HG03103 (cell line): ENCODE results near the gene DNASE1.
"Not testable (repeated sequence)": the region's sequence is repeated elsewhere in the genome, so short reads cannot be mapped to it uniquely, and the experiment has no call there.

Experiments
- ATAC-seq: cut with Tn5 transposase; IDR thresholded peaks from one replicate; pipeline ENCODE4 v1.9.1; 2021; ENCODE audit warnings: low read depth; ENCODE audit not compliant: unreplicated experiment

DNASE1 gene

DNA sequence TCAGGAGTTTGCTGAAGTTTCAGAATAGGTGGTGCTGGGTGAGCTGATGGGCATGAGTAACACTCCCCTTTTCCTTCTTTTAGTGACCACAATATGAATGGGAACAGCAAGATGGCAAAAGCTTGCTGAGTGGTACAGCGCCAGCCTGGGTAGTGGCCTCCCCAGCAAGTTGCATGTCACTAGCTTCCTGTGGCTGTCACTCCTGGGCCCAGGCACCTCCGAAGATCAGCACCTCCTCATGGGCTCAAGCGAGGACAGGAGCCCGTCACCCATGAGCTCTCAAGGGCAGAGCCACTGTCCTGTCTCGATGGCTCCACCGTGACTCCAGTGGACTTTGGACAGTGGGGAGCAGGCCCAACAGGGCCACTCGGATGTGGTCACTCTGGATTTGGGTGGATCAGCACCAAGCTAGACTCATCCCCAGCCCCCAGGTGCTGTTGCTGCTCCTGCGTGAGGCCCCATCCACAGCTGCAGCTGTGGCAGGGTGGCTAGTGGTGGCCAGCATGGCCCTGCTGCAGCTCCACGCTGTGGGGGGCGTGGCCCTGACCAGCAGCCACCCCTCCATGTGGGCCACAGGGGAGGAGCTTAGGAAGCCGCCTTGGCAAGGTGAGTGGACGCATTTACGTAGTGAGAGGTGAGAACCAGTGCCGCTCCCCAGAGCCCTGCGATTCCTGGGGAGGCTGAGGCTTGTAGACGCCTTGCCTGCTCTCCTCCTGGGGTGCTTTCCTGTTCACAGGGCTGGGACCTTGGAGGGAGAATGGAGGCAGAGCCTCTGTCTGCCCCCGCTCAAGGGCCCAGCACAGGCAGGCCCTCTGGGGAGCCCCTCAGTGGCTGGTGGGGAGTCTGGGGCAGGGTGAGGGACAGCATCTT is 13.6 kb upstream of the DNASE1 start:
- ATAC-seq: no peak

DNA sequence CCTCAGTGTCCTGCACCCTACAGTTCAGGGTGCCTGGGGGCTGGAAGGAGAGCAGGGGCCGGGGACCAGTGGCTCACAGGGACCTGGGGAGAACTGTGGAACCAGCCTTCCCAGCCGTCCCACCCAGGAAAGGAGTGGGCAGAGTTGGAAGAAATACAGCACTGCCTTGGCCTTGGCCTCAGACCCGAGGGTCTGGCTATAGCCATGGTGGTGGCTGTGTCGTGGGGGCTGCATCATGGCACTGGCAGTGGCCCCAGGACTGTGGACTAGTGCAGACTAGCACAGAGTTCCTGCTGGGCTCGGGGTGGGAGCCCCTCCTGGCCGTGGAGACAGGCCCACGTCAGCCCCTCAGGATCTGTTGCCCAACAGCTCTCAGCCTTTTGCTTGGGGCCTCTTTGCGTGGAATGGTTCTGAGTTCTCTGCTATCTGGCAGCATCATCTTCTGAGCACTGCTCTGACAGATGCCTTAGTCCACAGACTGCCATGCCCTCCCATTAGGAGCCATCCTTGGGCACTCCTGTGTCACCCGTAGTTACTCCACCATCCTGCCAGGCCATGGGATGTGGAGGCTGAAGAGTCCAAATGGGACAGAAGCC is 12.6 kb upstream of the DNASE1 start:
- no peak for ATAC-seq

DNA sequence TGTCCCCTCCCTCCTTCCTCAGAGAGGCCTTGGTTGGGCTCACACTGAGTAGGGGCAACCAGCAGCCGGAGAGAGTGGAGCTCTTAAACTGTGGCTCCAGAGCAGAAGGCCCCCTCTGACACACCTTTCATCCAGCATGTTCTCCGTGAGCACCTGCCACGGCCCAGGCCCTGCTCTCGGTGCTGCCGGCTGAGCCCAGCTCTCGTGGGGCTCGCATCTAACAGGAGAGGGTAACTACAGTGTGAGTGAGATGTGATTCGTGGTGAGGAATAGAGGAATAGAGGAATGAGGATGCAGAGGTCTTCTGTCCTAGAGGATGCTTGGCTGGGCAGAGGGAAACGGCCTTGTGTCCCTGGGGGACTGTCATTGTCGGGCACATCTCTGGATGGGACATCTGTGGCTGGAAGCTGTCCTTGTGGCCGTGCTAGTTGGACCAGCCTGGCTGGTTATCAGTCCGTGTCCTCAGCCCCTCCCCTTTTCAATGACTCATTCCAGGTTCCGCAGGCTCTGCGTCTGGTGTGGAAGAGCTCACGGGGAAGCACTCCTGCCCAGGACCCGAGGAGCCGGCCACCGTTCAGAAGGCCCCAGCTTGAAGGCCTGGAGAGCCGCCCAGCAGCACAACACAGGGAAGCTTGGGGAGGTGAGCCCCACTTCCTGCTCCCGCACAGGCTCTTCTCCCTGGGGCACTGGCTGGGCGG is 11.9 kb upstream of the DNASE1 start:
- ATAC-seq: no peak

DNA sequence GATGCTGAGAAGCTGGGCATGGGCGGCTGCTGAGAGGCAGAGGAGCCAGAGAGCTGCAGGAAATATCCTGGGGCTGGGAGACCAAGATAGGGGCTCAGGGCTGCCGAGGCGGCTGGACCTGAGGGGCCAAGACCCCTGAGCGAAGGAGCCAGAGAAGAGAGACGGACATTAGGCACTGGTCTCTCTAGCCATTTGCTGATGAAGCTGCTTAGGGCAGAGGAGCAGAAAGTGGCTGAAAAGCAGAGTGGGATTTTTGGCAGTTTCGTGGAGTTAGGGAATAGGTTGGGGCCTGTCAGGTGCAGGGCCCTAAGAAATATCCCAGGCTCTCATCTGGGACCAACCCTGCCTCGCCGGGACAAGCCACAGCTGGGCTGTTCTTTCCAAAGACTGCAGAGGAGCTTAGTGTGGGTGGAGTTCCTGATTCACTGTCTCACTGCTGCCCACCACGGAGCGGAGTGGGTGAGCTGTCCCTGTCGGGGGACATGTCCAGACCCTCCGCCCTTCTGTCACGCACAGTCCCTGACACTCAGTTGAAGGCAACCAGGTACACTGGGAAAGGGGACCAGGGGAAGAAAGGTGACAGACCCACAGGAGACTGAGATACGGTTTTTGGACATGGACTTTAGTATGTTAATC is 11.3 kb upstream of the DNASE1 start:
- no peak for ATAC-seq

DNA sequence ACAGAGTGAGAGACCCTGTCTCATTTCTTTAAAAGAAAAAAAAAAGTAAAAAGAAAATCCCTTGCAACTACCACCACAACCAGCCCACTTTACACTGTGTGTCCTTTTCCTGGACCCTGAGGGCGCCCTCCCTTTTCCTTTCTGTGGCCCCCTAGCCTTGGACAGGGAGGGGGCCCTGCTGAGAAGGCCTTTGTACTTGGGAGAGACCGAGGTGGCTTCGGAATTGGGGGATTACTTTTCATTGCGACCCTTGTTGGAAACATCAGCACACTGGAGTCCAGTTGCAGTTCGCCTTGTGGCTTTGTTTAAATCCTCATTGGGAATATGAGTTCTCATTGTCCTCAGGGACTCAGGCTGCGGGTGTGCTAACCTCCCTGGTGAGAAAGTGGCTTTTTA is 9.4 kb upstream of the DNASE1 start:
- ATAC-seq: no peak

DNA sequence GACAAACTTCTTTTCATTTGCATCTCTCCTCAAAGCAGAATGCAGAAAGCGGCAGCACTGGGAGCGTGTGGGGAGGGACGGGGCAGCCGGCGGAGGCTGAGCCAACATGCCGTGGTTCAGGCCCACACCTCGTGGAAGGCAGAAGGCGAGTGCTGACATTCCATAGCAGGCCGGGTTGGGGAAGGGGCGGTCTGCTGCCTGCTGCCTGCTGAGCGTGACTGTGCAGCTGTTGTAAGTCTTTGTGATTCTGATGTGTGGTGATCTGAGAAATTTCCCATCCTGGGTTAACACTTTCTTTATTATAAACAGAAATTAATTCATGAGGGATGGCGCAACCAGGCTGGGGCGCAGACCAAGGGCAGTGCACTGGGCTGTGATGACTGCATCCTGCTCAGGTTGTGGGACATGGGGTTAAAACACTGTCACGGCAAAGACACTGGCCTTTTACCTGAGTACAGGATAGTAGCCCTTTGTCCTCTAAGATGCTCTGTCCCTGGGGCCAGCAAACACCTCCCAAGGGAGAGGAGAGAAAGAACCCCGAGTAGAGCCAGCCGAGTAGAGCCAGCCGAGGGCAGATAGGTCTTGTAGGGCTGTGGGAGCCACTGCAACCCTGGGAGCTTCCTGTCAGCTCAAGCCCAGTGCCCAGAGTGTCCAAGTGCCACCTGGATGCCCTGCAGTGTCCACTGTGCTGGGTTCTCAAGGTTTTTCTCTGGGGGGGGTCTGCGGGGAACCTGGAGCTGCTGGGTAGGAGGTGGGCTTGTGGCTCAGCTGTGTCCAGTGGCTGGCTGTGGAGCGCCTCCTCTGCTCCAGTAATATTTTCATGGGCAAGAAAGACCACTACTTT is 8.8 kb upstream of the DNASE1 start:
- no peak for ATAC-seq

DNA sequence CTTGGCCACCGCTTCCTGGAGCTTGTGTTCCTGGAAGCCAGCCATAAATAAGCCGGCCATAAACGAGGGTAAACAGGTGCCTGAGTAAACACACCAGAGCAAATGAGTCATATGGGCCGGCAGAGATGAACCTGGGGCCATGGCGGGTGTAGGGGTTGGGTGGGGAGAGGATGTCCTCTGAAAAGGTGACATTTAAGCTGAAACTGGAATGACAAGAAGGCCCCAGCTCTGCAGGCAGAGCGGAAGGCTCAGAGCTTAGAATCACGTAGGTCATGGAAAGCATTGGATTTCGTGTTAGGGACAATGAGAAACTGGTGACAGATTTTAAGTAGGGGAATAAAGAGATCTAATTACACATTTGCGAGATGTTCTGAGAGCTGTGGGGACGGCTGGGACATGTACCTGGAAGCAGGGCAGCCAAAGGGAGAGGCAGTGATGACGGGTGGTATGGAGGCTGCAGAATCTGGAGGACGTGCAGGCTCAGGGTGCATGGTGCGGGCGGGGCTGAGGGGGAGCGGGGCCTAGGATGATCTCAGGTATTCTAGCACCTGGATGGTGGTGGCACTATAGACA is 8.1 kb upstream of the DNASE1 start:
- no peak for ATAC-seq

DNA sequence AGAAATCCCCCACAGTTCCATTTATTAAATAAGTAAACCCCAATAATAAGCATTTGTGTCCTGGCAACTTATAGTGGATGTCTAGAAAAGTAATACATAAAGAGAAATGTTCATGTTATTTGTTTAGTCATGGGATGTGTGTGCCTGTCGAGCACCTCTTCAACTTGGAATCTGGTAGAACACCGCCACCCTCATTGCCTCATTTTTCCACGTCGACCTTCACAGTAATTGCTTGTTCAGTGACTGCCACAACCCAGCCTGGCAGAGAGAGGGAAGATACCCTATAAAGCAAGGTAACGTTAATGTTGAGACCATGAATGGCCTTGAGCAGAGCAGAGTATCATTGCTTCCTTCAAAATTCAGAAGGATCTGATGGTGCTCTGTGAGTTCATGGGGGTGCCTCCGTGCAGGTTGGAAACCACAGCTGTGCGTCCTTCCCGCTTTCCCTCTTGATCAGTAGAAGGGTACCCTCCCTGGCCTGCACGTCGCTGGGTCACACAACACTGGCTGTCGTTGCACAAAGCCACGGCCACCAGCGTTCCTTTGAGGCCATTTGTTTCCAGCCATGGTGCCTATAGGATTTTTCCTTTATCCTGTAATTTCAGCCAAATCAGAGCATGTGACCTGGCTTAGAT is 3.7 kb upstream of the DNASE1 start:
- ATAC-seq: no peak

DNA sequence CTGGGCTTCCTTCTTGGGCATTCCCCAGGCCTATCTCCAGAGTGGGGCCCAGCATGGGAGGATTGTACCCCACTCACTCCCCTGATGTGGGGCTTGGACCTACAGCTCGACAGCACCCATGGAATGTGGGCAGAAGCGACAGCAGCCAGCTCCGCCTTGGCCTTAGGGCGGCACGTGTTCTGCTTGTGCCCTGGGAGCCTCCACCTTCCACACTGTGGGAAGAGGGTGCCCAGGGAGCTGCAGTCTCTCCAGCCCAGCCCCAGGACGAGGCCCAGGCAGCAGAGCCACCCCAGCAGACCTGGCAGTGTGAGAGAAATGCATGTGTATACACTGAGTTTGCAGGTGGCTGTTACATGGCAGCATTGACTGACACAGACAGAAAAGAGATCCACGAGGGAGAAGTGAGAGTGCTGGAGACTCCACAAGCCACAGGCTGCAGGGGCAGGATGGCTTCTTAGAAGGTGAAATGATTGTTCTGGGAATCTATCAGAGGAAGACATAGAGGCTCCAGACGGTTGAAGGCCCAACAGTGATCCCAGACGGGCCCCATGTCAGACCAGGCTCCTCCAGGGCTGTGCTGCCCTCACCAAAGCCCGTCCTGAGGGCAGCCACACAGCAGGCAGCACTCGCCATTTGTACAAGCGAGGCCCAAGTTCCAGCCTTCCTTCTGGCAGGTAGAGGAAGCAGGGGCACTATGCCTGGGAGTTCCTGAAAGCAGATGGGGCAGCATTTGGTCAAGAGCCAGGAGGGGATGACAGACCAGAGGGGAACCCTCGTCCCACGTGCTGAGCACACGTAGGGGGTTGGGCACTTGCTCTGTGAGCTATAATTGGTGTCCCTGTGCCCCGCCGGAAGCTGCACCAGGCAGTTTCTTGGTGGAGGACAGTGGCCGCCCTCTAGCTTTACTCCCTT is 2.8 kb upstream of the DNASE1 start:
- no peak for ATAC-seq

DNA sequence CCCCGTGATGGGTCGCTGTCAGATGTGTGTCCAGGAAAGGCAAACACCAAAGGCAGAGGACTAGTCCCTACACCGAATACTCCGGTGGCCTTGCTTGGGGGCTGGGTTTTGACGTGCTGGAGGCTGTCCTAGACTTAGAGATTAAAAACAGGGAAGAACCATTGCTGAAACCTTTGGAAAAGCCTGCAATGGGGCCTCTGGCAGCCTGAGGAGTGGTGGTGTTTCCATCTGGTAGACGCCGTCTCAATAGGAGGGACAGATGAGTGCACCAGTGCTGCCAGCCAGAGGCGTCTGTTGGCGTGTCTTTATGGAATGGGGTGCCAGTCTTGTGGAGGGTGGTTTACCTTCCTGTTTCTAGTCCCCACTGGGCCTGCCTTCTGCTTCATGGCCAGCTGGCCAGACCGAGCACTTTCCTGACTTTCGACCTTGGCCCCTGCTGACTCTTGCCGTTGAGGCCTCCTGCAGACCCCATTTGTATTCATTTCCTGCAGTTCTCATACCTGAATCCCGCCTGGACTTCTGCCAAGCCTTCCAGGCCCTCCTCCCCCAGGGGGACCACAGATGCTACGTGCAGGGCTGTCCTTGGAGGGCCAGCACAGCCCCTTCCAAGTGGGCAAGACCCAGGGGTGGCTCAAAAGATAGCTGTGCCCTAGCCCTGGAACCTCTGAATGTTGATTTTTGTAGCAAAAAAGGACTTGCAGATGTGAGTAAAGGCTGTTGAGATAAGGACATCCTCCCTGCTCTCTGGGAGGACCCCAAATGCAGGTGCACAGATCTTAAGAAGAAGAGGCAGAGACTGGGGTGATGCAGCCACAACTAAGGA is 1.9 kb upstream of the DNASE1 start:
- ATAC-seq: no peak

DNA sequence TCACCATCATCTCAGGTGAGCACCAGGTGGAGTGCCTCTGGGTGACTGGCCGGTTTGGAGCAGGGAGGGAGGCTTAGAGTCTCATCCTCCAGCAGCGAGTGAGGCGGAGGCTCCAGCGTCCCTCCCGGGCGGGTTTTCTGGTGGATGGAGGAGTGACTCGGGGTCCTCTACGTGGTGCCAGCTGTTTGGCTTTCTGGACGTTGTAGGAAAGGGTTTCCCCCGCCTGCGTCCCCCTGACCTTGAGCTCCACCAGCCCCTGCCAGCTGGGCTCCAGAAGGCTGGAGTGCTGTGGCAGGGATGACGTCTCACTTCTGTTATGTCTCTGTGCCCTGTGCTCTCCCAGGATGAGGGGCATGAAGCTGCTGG is 522 bp downstream of the DNASE1 start:
- no peak for ATAC-seq

DNA sequence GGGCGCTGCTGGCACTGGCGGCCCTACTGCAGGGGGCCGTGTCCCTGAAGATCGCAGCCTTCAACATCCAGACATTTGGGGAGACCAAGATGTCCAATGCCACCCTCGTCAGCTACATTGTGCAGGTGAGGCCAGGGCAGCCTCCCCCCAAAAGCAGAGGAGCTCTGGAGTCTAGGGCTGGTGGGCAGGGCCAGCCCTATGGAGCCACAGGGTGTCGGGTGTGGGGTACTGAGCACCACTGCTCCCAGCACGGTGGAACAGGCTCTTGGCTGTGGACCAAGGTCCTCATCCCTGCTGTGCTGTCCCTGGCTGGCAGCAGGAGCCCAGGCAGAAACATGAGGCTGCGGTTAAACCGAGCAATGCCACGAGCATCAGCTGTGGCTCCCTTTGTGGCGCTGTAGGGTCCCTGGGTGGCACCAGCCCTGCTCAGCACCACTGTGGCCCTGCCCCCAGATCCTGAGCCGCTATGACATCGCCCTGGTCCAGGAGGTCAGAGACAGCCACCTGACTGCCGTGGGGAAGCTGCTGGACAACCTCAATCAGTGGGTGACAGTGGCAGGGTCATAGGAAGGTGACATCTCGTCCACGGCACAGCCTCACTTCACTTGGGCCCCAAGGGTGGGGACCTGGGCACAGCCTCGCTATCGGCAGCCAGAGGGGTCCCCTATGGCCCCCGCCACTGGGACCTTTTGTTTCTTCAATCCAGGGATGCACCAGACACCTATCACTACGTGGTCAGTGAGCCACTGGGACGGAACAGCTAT is 1.1 kb downstream of the DNASE1 start:
- no peak for ATAC-seq

DNA sequence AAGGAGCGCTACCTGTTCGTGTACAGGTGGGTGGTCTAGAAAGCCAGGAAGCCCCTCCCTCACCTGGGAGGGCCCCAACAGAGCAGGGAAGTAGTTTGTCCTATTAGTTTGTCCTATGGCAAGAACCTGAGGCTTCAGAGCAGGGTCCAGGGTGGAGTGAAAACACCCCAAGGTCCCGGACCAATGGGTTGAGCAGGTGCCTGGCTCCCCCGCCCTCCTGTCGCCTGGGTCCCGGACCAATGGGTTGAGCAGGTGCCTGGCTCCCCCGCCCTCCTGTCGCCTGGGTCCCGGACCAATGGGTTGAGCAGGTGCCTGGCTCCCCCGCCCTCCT is 1.6 kb downstream of the DNASE1 start:
- ATAC-seq: not testable (repeated sequence)

DNA sequence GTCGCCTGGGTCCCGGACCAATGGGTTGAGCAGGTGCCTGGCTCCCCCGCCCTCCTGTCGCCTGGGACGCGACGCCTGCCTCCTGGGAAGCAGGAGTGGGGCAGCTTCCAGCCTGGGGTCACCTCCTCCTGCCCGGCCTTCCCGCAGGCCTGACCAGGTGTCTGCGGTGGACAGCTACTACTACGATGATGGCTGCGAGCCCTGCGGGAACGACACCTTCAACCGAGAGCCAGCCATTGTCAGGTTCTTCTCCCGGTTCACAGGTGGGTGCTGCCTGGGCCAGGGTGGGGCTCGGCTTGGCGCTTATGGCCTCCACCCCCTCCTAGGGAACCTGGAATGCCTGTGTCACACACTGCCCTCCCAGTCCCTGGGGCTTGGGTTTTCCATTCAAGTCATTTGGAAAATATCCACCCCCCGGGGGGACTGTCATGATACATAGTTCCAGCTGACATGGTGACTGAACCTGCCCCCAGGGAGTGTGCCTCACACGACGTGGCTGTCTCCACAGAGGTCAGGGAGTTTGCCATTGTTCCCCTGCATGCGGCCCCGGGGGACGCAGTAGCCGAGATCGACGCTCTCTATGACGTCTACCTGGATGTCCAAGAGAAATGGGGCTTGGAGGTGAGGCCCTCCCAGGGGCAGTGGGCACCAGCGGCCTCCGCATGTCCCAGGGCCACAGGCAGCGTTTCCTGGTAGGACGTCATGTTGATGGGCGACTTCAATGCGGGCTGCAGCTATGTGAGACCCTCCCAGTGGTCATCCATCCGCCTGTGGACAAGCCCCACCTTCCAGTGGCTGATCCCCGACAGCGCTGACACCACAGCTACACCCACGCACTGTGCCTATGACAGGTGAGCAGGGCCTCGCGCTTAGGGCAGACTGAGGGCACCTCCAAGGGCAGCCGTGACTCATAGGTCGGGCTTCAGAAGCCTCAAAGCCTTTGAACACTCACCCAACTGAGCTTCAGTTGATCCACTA is 2.3 kb downstream of the DNASE1 start:
- no peak for ATAC-seq

DNA sequence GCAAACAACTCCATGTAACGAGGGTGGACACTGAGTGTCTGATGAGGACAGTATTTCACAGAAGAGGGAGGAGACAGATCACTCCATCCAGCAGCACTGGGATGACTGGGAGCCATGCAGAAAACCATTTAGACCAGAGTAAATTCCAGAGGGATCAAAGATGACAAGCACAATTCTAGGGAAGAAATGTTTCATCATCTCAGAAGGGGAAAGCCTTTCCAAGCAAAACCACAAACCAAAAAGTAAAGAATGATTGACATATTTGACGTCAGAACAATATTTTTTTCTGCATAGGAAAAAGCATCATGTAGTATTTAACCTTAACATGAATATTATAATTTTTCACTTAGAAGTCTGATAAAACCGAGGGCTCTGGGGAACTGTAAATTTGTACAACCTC is 4.8 kb downstream of the DNASE1 start:
- ATAC-seq: no peak

DNA sequence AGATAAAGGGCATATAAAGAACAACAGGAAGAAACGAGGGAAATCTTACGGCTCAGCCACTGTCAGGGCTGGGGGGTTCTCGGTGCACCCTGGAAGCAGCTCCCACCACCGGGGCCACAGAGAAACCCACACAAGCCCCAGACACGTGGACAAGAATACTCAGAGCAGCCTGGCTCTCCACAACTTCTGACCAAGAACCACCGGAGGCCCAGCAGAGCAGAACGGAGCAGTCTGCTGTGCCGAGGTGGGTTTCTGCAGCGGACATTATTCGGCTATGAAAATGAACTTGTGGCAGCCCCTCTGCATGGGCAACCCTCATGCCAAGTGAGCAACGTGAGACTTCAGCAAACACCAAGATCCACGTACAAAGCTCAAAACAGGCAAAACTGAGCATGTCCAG is 6.8 kb downstream of the DNASE1 start:
- no peak for ATAC-seq
